D721Med (cell line): Measurements from ENCODE around the gene KRTCAP2.

Experiments used
- DNase-seq: peaks from one replicate; pipeline ENCODE4 v3.0.0; 2011; ENCODE audit warnings: low spot score; ENCODE audit not compliant: insufficient read length
- FAIRE-seq: peaks from 2 replicates; lab custom pipeline; 2011; peaks lifted over from hg19 to GRCh38; lab: Jason Lieb, UNC
- CTCF ChIP-seq: IDR thresholded peaks from 2 replicates; pipeline ENCODE4 v1.5.1; 2012; ENCODE audit warnings: mild to moderate bottlenecking, control low read depth; ENCODE audit not compliant: insufficient read depth; ENCODE audit errors: missing control alignments

Gene KRTCAP2

GRCh38 chr1:155174324-155175280 is 1.5 kb upstream of the KRTCAP2 start:
- no peak for TF ChIP-seq CTCF
- peak; percentile 71 for DNase-seq
- FAIRE-seq = no peak

GRCh38 chr1:155173478-155174323 is 597 bp upstream of the KRTCAP2 start, which contains the start of gene TRIM46:
TSS of gene TRIM46 (plus strand) at chr1:155173849. CDS start at chr1:155173967, 118 bp downstream.
- FAIRE-seq = no peak
- no peak for TF ChIP-seq CTCF
- peak; percentile 99 for DNase-seq

GRCh38 chr1:155171836-155172731 is 1.0 kb downstream of the KRTCAP2 start:
- no peak for TF ChIP-seq CTCF
- DNase-seq = no peak
- FAIRE-seq = peak; percentile 44

GRCh38 chr1:155170806-155171205 is 2.3 kb downstream of the KRTCAP2 start:
- FAIRE-seq = no peak
- TF ChIP-seq CTCF = no peak
- no peak for DNase-seq

- peak; percentile 7 for DNase-seq
- no peak for FAIRE-seq
- TF ChIP-seq CTCF = no peak
Measured at GRCh38 chr1:155170101-155170785, 2.9 kb downstream of the KRTCAP2 start.

- TF ChIP-seq CTCF = no peak
- no peak for FAIRE-seq
Measured at GRCh38 chr1:155169541-155169940, 3.6 kb downstream of the KRTCAP2 start.

More at GRCh38 chr1:155169541-155169940, 3.6 kb downstream of the KRTCAP2 start:
- DNase-seq = peak; percentile 5
